ENCODE measurements around the gene RASL12. TPM values are rescaled to one million over a fixed set of nuclear protein-coding genes. Genes with fewer than 3 reads are reported as not detected.

RASL12 gene
- total RNA-seq, 2 experiments from 2014 or later: not detected

- Mint-ChIP-seq H3K27ac (no peak overlapping the region), H3K4me1 (peaks cover 2% of the 10 kb centered on the region), H3K9me3 (no peaks in the 10 kb centered on the region), H3K36me3 (ENCODE audit: low read depth) (no peaks in the 10 kb centered on the region), H3K4me3 (no peak overlapping the region), H3K27me3 (peaks cover 2% of the 10 kb centered on the region)
- no peak for DNase-seq
- ChIA-PET CTCF (interaction anchor here (0.6 kb wide), 1 partner anchor 28 kb away, joined by 5 read pairs; no protein-coding TSS in a partner anchor), POLR2A (no interaction called here)
Measured at GRCh38 chr15:65038836-65039235, 29.0 kb downstream of the RASL12 start.

GRCh38 chr15:65038428-65038827 lies 29.4 kb downstream of the RASL12 start:
- Mint-ChIP-seq H3K9me3 (no peaks in the 10 kb centered on the region), H3K27me3 (peaks cover 2% of the 10 kb centered on the region), H3K27ac (no peak overlapping the region), H3K4me1 (peaks cover 5% of the 10 kb centered on the region), H3K36me3 (ENCODE audit: low read depth) (no peaks in the 10 kb centered on the region), H3K4me3 (no peak overlapping the region)
- ChIA-PET POLR2A (no interaction called here), CTCF (no interaction called here)
- no peak for DNase-seq

- Mint-ChIP-seq H3K4me3 (no peak overlapping the region), H3K4me1 (peaks cover 9% of the 10 kb centered on the region), H3K36me3 (ENCODE audit: low read depth) (no peaks in the 10 kb centered on the region), H3K9me3 (no peaks in the 10 kb centered on the region), H3K27ac (no peak overlapping the region), H3K27me3 (peaks cover 8% of the 10 kb centered on the region)
- POLR2A ChIA-PET: no interaction called here
- CTCF ChIA-PET: no interaction called here
- no peak for DNase-seq
Measured at GRCh38 chr15:65037309-65037708, 30.5 kb downstream of the RASL12 start.

GRCh38 chr15:65034719-65035118 lies 33.1 kb downstream of the RASL12 start:
- ChIA-PET POLR2A (no interaction called here), CTCF (interaction anchor here (0.6 to 1.6 kb wide), 2 partner anchors 43 to 88 kb away, joined by 3 to 4 read pairs; no protein-coding TSS in a partner anchor)
- no peak overlapping the region for H3K4me3 Mint-ChIP-seq
- no peaks in the 10 kb centered on the region for H3K9me3 Mint-ChIP-seq
- peaks cover 17% of the 10 kb centered on the region for H3K27me3 Mint-ChIP-seq
- peaks cover 9% of the 10 kb centered on the region for H3K4me1 Mint-ChIP-seq
- no peak overlapping the region for H3K27ac Mint-ChIP-seq
- H3K36me3 Mint-ChIP-seq (ENCODE audit: low read depth): no peaks in the 10 kb centered on the region
- no peak for DNase-seq

- DNase-seq: peak; percentile 49
- Mint-ChIP-seq H3K4me1 (peaks cover 9% of the 10 kb centered on the region), H3K27me3 (peaks cover 17% of the 10 kb centered on the region), H3K36me3 (ENCODE audit: low read depth) (no peaks in the 10 kb centered on the region), H3K9me3 (no peaks in the 10 kb centered on the region), H3K4me3 (no peak overlapping the region), H3K27ac (no peak overlapping the region)
- ChIA-PET CTCF (interaction anchor here (0.6 to 1.6 kb wide), 8 partner anchors 9 to 271 kb away, joined by 3 to 7 read pairs (median 4); partner anchors contain the start of gene RNU5B-1), POLR2A (interaction anchor here (0.6 kb wide), 1 partner anchor 305 kb away, joined by 3 read pairs; no protein-coding TSS in a partner anchor)
Measured at GRCh38 chr15:65033659-65034269, 34.0 kb downstream of the RASL12 start.

- POLR2A ChIA-PET: no interaction called here
- CTCF ChIA-PET: interaction anchor here (1.0 to 1.3 kb wide), 5 partner anchors 10 to 272 kb away, joined by 3 to 7 read pairs (median 5); partner anchors contain the start of gene RNU5B-1
- H3K36me3 Mint-ChIP-seq (ENCODE audit: low read depth): no peaks in the 10 kb centered on the region
- H3K9me3 Mint-ChIP-seq: no peaks in the 10 kb centered on the region
- H3K4me3 Mint-ChIP-seq: no peak overlapping the region
- peaks cover 14% of the 10 kb centered on the region for H3K4me1 Mint-ChIP-seq
- peaks cover 17% of the 10 kb centered on the region for H3K27me3 Mint-ChIP-seq
- DNase-seq: peak; percentile 35
- H3K27ac Mint-ChIP-seq: no peak overlapping the region
Measured at GRCh38 chr15:65032801-65033537, 34.8 kb downstream of the RASL12 start.

GRCh38 chr15:65029736-65030208 lies 38.0 kb downstream of the RASL12 start:
- peaks cover 17% of the 10 kb centered on the region for H3K27me3 Mint-ChIP-seq
- H3K4me1 Mint-ChIP-seq: peaks cover 20% of the 10 kb centered on the region
- no peak overlapping the region for H3K27ac Mint-ChIP-seq
- H3K36me3 Mint-ChIP-seq (ENCODE audit: low read depth): peaks cover 18% of the 10 kb centered on the region
- POLR2A ChIA-PET: interaction anchor here (0.6 kb wide), 1 partner anchor 136 kb away, joined by 3 read pairs; no protein-coding TSS in a partner anchor
- DNase-seq: no peak
- CTCF ChIA-PET: interaction anchor here (0.9 kb wide), 1 partner anchor 11 kb away, joined by 4 read pairs; no protein-coding TSS in a partner anchor
- no peaks in the 10 kb centered on the region for H3K9me3 Mint-ChIP-seq
- peak overlapping the region; percentile 84 for H3K4me3 Mint-ChIP-seq

- ChIA-PET CTCF (no interaction called here), POLR2A (no interaction called here)
- Mint-ChIP-seq H3K27me3 (peaks cover 17% of the 10 kb centered on the region), H3K4me1 (peaks cover 18% of the 10 kb centered on the region), H3K4me3 (peak within 1 kb of the TSS; percentile 84), H3K9me3 (no peaks in the 10 kb centered on the region), H3K27ac (peak within 1 kb of the TSS; percentile 83), H3K36me3 (ENCODE audit: low read depth) (peaks cover 21% of the 10 kb centered on the region)
- DNase-seq: peak; percentile 94
Measured at GRCh38 chr15:65028921-65029735, 38.7 kb downstream of the RASL12 start, which contains the start of gene MTFMT. TSS of gene MTFMT (minus strand) at chr15:65029639. CDS start at chr15:65029613, 26 bp downstream.

- H3K4me1 Mint-ChIP-seq: peaks cover 14% of the 10 kb centered on the region
- H3K4me3 Mint-ChIP-seq: peak overlapping the region; percentile 84
- peak overlapping the region; percentile 83 for H3K27ac Mint-ChIP-seq
- ChIA-PET CTCF (no interaction called here), POLR2A (interaction anchor here (0.5 kb wide), 1 partner anchor 142 kb away, joined by 6 read pairs; no protein-coding TSS in a partner anchor)
- H3K9me3 Mint-ChIP-seq: no peaks in the 10 kb centered on the region
- peak; percentile 16 for DNase-seq
- H3K27me3 Mint-ChIP-seq: peaks cover 17% of the 10 kb centered on the region
- H3K36me3 Mint-ChIP-seq (ENCODE audit: low read depth): peaks cover 27% of the 10 kb centered on the region
Measured at GRCh38 chr15:65028338-65028737, 39.5 kb downstream of the RASL12 start.

GRCh38 chr15:65027593-65027992 lies 40.2 kb downstream of the RASL12 start:
- Mint-ChIP-seq H3K9me3 (no peaks in the 10 kb centered on the region), H3K27ac (no peak overlapping the region), H3K27me3 (peaks cover 14% of the 10 kb centered on the region), H3K4me1 (peaks cover 11% of the 10 kb centered on the region), H3K36me3 (ENCODE audit: low read depth) (peaks cover 29% of the 10 kb centered on the region), H3K4me3 (peak overlapping the region; percentile 84)
- ChIA-PET CTCF (no interaction called here), POLR2A (interaction anchor here (0.5 kb wide), 1 partner anchor 142 kb away, joined by 6 read pairs; no protein-coding TSS in a partner anchor)
- DNase-seq: no peak

- DNase-seq: no peak
- peaks cover 11% of the 10 kb centered on the region for H3K4me1 Mint-ChIP-seq
- ChIA-PET CTCF (no interaction called here), POLR2A (no interaction called here)
- no peaks in the 10 kb centered on the region for H3K9me3 Mint-ChIP-seq
- peaks cover 6% of the 10 kb centered on the region for H3K27me3 Mint-ChIP-seq
- peaks cover 29% of the 10 kb centered on the region for H3K36me3 Mint-ChIP-seq (ENCODE audit: low read depth)
- H3K4me3 Mint-ChIP-seq: no peak overlapping the region
- H3K27ac Mint-ChIP-seq: no peak overlapping the region
Measured at GRCh38 chr15:65026756-65027155, 41.0 kb downstream of the RASL12 start.

GRCh38 chr15:65021488-65021887 lies 46.3 kb downstream of the RASL12 start:
- POLR2A ChIA-PET: no interaction called here

More at GRCh38 chr15:65021488-65021887, 46.3 kb downstream of the RASL12 start:
- H3K9me3 Mint-ChIP-seq: no peaks in the 10 kb centered on the region
- DNase-seq: no peak
- no peaks in the 10 kb centered on the region for H3K4me1 Mint-ChIP-seq
- no peak overlapping the region for H3K4me3 Mint-ChIP-seq
- CTCF ChIA-PET: no interaction called here
- H3K27ac Mint-ChIP-seq: no peak overlapping the region
- peaks cover 56% of the 10 kb centered on the region for H3K36me3 Mint-ChIP-seq (ENCODE audit: low read depth)
- H3K27me3 Mint-ChIP-seq: no peaks in the 10 kb centered on the region
